OCI-LY1 (cell line): Measurements from ENCODE around the gene DPP9.

Source experiments
- H2AFZ ChIP-seq: fragments of 200-600 bp; sonication (generic), shearing (Covaris generic); 2 replicates; pipeline ENCODE4 v1.6.0; 2014; ENCODE audit warnings: antibody characterized with exemption, mild to moderate bottlenecking, low read length
- H3F3A ChIP-seq: fragments of 200-600 bp; sonication (generic), shearing (Covaris generic); 2 replicates; pipeline ENCODE4 v1.6.0; 2014; ENCODE audit warnings: mild to moderate bottlenecking, antibody characterized with exemption, low read length, moderate library complexity; ENCODE audit not compliant: insufficient read depth
- H3K27ac ChIP-seq: fragments of 200-600 bp; sonication (generic); 2 replicates; pipeline ENCODE4 v1.5.1; 2014; ENCODE audit warnings: low read length, mixed run types, mild to moderate bottlenecking, low read depth; ENCODE audit not compliant: poor library complexity, severe bottlenecking
- H3K27me3 ChIP-seq: fragments of 200-600 bp; sonication (generic); 2 replicates; pipeline ENCODE4 v1.6.0; 2014; ENCODE audit warnings: antibody characterized with exemption, mild to moderate bottlenecking, low read length, moderate library complexity; ENCODE audit not compliant: insufficient read depth
- H3K36me3 ChIP-seq: fragments of 200-600 bp; sonication (generic); 2 replicates; pipeline ENCODE4 v1.6.1; 2014; ENCODE audit warnings: mild to moderate bottlenecking, antibody characterized with exemption, low read length, moderate library complexity, mixed read lengths; ENCODE audit not compliant: insufficient read depth
- H3K4me1 ChIP-seq: fragments of 200-600 bp; sonication (generic); 2 replicates; pipeline ENCODE4 v1.5.1; 2014; ENCODE audit warnings: mild to moderate bottlenecking, low read length, moderate library complexity; ENCODE audit not compliant: insufficient read depth, severe bottlenecking
- H3K4me2 ChIP-seq: fragments of 200-600 bp; sonication (generic), shearing (Covaris generic); 2 replicates; pipeline ENCODE4 v1.6.1; 2014; ENCODE audit warnings: low read length
- H3K4me3 ChIP-seq: fragments of 200-600 bp; sonication (generic); 2 replicates; pipeline ENCODE4 v1.5.1; 2014; ENCODE audit warnings: low read length, low read depth, mild to moderate bottlenecking, mixed read lengths; ENCODE audit not compliant: poor library complexity, severe bottlenecking
- H3K79me2 ChIP-seq: fragments of 200-600 bp; shearing (Covaris generic); 2 replicates; pipeline ENCODE4 v1.6.1; 2016; ENCODE audit warnings: mixed run types, low read length, mixed read lengths; ENCODE audit not compliant: insufficient read depth
- H3K9ac ChIP-seq: fragments of 200-600 bp; sonication (generic), shearing (Covaris generic); 2 replicates; pipeline ENCODE4 v1.6.1; 2014; ENCODE audit warnings: mild to moderate bottlenecking, low read length, mixed read lengths
- H3K9me2 ChIP-seq: fragments of 200-600 bp; sonication (generic), shearing (Covaris generic); 2 replicates; pipeline ENCODE4 v1.6.1; 2014; ENCODE audit warnings: low read depth, mild to moderate bottlenecking, low read length, mixed read lengths
- H3K9me3 ChIP-seq: fragments of 200-600 bp; shearing (Covaris generic); 2 replicates; pipeline ENCODE4 v1.6.1; 2014; ENCODE audit warnings: low read length, mixed read lengths
- H4K20me1 ChIP-seq: fragments of 200-600 bp; sonication (generic), shearing (Covaris generic); 2 replicates; pipeline ENCODE4 v1.6.0; 2016; ENCODE audit warnings: mild to moderate bottlenecking, low read length; ENCODE audit not compliant: insufficient read depth
- CTCF ChIP-seq: fragments of 200-600 bp; sonication (generic), shearing (Covaris generic); IDR thresholded peaks from 2 replicates; pipeline ENCODE4 v1.5.1; 2017; ENCODE audit warnings: mild to moderate bottlenecking, antibody characterized with exemption, low read length, moderate library complexity, mixed read lengths
- EZH2 ChIP-seq: fragments of 200-600 bp; sonication (generic), shearing (Covaris generic); IDR thresholded peaks from 2 replicates; pipeline ENCODE4 v1.8.0; 2017; ENCODE audit warnings: borderline replicate concordance, mixed run types, mild to moderate bottlenecking, antibody characterized with exemption, low read length, moderate library complexity, mixed read lengths

The DPP9 gene

GRCh38 chr19:4688587-4688986, 35.1 kb downstream of the DPP9 start:
- Histone ChIP-seq H3K27me3 (no peaks in the 10 kb centered on the region), H3K79me2 (no peaks in the 10 kb centered on the region), H4K20me1 (no peaks in the 10 kb centered on the region), H3K4me3 (no peak overlapping the region), H3K9me2 (no peaks in the 10 kb centered on the region), H3K9me3 (no peaks in the 10 kb centered on the region), H3K4me1 (no peaks in the 10 kb centered on the region), H3K36me3 (peaks cover 42% of the 10 kb centered on the region), H3K4me2 (no peak overlapping the region), H3F3A (no peaks in the 10 kb centered on the region), H3K27ac (no peak overlapping the region), H3K9ac (no peak overlapping the region), H2AFZ (no peak overlapping the region)
- TF ChIP-seq EZH2: no peak
- no peak for TF ChIP-seq CTCF

- H3K27ac ChIP-seq: no peak overlapping the region
These were observed 36.2 kb downstream of the DPP9 start for GRCh38 chr19:4687396-4687795.

GRCh38 chr19:4686700-4687099, 36.9 kb downstream of the DPP9 start:
- no peaks in the 10 kb centered on the region for H3K27me3 ChIP-seq
- no peak overlapping the region for H3K4me2 ChIP-seq
- no peaks in the 10 kb centered on the region for H4K20me1 ChIP-seq
- H2AFZ ChIP-seq: no peak overlapping the region
- peaks cover 29% of the 10 kb centered on the region for H3K36me3 ChIP-seq
- H3K27ac ChIP-seq: no peak overlapping the region
- no peak overlapping the region for H3K9ac ChIP-seq
- TF ChIP-seq EZH2: no peak
- TF ChIP-seq CTCF: no peak
- no peaks in the 10 kb centered on the region for H3K4me1 ChIP-seq
- H3K4me3 ChIP-seq: no peak overlapping the region
- no peaks in the 10 kb centered on the region for H3K9me3 ChIP-seq
- no peaks in the 10 kb centered on the region for H3K79me2 ChIP-seq
- H3K9me2 ChIP-seq: no peaks in the 10 kb centered on the region
- no peaks in the 10 kb centered on the region for H3F3A ChIP-seq

More at GRCh38 chr19:4687396-4687795, 36.2 kb downstream of the DPP9 start:
- Histone ChIP-seq H4K20me1 (no peaks in the 10 kb centered on the region), H3K27me3 (no peaks in the 10 kb centered on the region), H3K4me2 (no peak overlapping the region), H3K9me3 (no peaks in the 10 kb centered on the region), H3K9me2 (no peaks in the 10 kb centered on the region), H3K4me3 (no peak overlapping the region), H3K36me3 (peaks cover 32% of the 10 kb centered on the region), H3K4me1 (no peaks in the 10 kb centered on the region), H3K79me2 (no peaks in the 10 kb centered on the region), H3K9ac (no peak overlapping the region), H2AFZ (no peak overlapping the region), H3F3A (no peaks in the 10 kb centered on the region)
- no peak for TF ChIP-seq EZH2
- TF ChIP-seq CTCF: no peak
